ENCODE measurements around the gene ZSCAN18. TPM values are rescaled to one million over a fixed set of nuclear protein-coding genes. Genes with fewer than 3 reads are reported as not detected.

ZSCAN18 gene
- total RNA-seq, 1 experiment from 2014 or later, result not detected

- Mint-ChIP-seq H3K36me3 (ENCODE audit: insufficient read depth, unreplicated experiment) (no peaks in the 10 kb centered on the region), H3K27ac (ENCODE audit: unreplicated experiment) (no peak overlapping the region), H3K4me1 (ENCODE audit: low read depth, unreplicated experiment) (no peaks in the 10 kb centered on the region), H3K9me3 (ENCODE audit: unreplicated experiment) (peaks cover 35% of the 10 kb centered on the region), H3K27me3 (ENCODE audit: insufficient read depth, unreplicated experiment) (no peaks in the 10 kb centered on the region), H3K4me3 (ENCODE audit: unreplicated experiment) (no peak overlapping the region)
- Histone ChIP-seq H3K36me3 (ENCODE audit: control insufficient read depth, insufficient read depth, low read length) (no peaks in the 10 kb centered on the region), H3K9me3 (peaks cover 22% of the 10 kb centered on the region), H3K27me3 (replicated peaks; ENCODE audit: control insufficient read depth, insufficient read depth, low read length) (no peaks in the 10 kb centered on the region), H3K4me1 (no peaks in the 10 kb centered on the region), H3K4me3 (ENCODE audit: low read depth, low read length) (no peak overlapping the region)
- no peak for TF ChIP-seq CTCF (IDR thresholded peaks at IDR 0.05; ENCODE audit: insufficient read depth in 1 of 2, low read depth in 1 of 2, low read length in 1 of 2, severe bottlenecking in 1 of 2, unreplicated experiment in 1 of 2)
- no TSS peak for BruUV-seq (replicated peaks)
- intact Hi-C loops (cut with micrococcal nuclease; ENCODE audit: unreplicated experiment), result no loop called here
- ChIA-PET CTCF (no interaction called here), POLR2A (no interaction called here)
- no peak for DNase-seq
Observed at GRCh38 chr19:58046856-58047255, 51.2 kb downstream of the ZSCAN18 start.

- no peak overlapping the region for H3K27ac Mint-ChIP-seq (ENCODE audit: unreplicated experiment)
- CTCF ChIA-PET, result no interaction called here
- H3K27me3 Mint-ChIP-seq (ENCODE audit: insufficient read depth, unreplicated experiment), result no peaks in the 10 kb centered on the region
- Histone ChIP-seq H3K4me3 (ENCODE audit: low read depth, low read length) (no peak overlapping the region), H3K27me3 (replicated peaks; ENCODE audit: control insufficient read depth, insufficient read depth, low read length) (no peaks in the 10 kb centered on the region), H3K4me1 (no peaks in the 10 kb centered on the region), H3K9me3 (peaks cover 32% of the 10 kb centered on the region), H3K36me3 (ENCODE audit: control insufficient read depth, insufficient read depth, low read length) (no peaks in the 10 kb centered on the region)
- H3K36me3 Mint-ChIP-seq (ENCODE audit: insufficient read depth, unreplicated experiment), result no peaks in the 10 kb centered on the region
- no peaks in the 10 kb centered on the region for H3K4me1 Mint-ChIP-seq (ENCODE audit: low read depth, unreplicated experiment)
- no peak overlapping the region for H3K4me3 Mint-ChIP-seq (ENCODE audit: unreplicated experiment)
- no peak for DNase-seq
- peaks cover 35% of the 10 kb centered on the region for H3K9me3 Mint-ChIP-seq (ENCODE audit: unreplicated experiment)
- BruUV-seq (replicated peaks), result no TSS peak
- TF ChIP-seq CTCF (IDR thresholded peaks at IDR 0.05; ENCODE audit: insufficient read depth in 1 of 2, low read depth in 1 of 2, low read length in 1 of 2, severe bottlenecking in 1 of 2, unreplicated experiment in 1 of 2), result no peak
- POLR2A ChIA-PET, result no interaction called here
- intact Hi-C loops (cut with micrococcal nuclease; ENCODE audit: unreplicated experiment), result no loop called here
Observed at GRCh38 chr19:58045411-58046050, 52.5 kb downstream of the ZSCAN18 start.

- H3K36me3 ChIP-seq (ENCODE audit: control insufficient read depth, insufficient read depth, low read length), result no peaks in the 10 kb centered on the region
- no peak for DNase-seq
- Mint-ChIP-seq H3K4me3 (ENCODE audit: unreplicated experiment) (no peak overlapping the region), H3K4me1 (ENCODE audit: low read depth, unreplicated experiment) (no peaks in the 10 kb centered on the region), H3K27me3 (ENCODE audit: insufficient read depth, unreplicated experiment) (no peaks in the 10 kb centered on the region), H3K9me3 (ENCODE audit: unreplicated experiment) (peaks cover 33% of the 10 kb centered on the region), H3K27ac (ENCODE audit: unreplicated experiment) (no peak overlapping the region), H3K36me3 (ENCODE audit: insufficient read depth, unreplicated experiment) (no peaks in the 10 kb centered on the region)
- H3K9me3 ChIP-seq, result peaks cover 27% of the 10 kb centered on the region
- TF ChIP-seq CTCF (IDR thresholded peaks at IDR 0.05; ENCODE audit: insufficient read depth in 1 of 2, low read depth in 1 of 2, low read length in 1 of 2, severe bottlenecking in 1 of 2, unreplicated experiment in 1 of 2), result no peak
- POLR2A ChIA-PET, result no interaction called here
- H3K4me1 ChIP-seq, result no peaks in the 10 kb centered on the region
- CTCF ChIA-PET, result no interaction called here
- no TSS peak for BruUV-seq (replicated peaks)
- intact Hi-C loops (cut with micrococcal nuclease; ENCODE audit: unreplicated experiment), result no loop called here
- H3K27me3 ChIP-seq (replicated peaks; ENCODE audit: control insufficient read depth, insufficient read depth, low read length), result no peaks in the 10 kb centered on the region
- no peak overlapping the region for H3K4me3 ChIP-seq (ENCODE audit: low read depth, low read length)
Observed at GRCh38 chr19:58044886-58045285, 53.1 kb downstream of the ZSCAN18 start.

Measured in Caco-2 (cell line).